ENCODE measurements around the gene CCL23. TPM values are rescaled to one million over a fixed set of nuclear protein-coding genes. Genes with fewer than 3 reads are reported as not detected.
"Not testable (repeated sequence)": the region's sequence is repeated elsewhere in the genome, so short reads cannot be mapped to it uniquely, and the experiment has no call there.

Gene CCL23
- polyA plus RNA-seq (ENCODE audit: insufficient read length in 3 of 3): under 1 TPM in 1 of 3 donors, not detected in 2; 0.56 TPM
- long read RNA-seq, donor 1: 0 reads
- long read RNA-seq, donor 2: 0 reads
- long read RNA-seq, donor 3: 0 reads
- long read RNA-seq, donor 4: 0 reads
- long read RNA-seq, donor 5: 0 reads
- long read RNA-seq, donor 6: 0 reads
- long read RNA-seq, donor 7: 0 reads
- long read RNA-seq, donor 8: 0 reads
- long read RNA-seq, donor 9: 0 reads
- long read RNA-seq, donor 10: 0 reads
- long read RNA-seq, donor 11: 0 reads
- long read RNA-seq, donor 12: 0 reads
- long read RNA-seq, donor 13: 0 reads
- long read RNA-seq, donor 14: 0 reads
- long read RNA-seq, donor 15: 0 reads
- long read RNA-seq, donor 16: 0 reads

GRCh38 chr17:36017799-36018198, at the start of gene CCL23:
CCL23 (minus strand) TSS chr17:36017972; CDS start chr17:36017897, 75 bp downstream.
- no peak for DNase-seq

- DNase-seq: no peak
These were observed 48.7 kb upstream of the CCL23 start for GRCh38 chr17:36066365-36066985.

GRCh38 chr17:36063786-36064541, 46.2 kb upstream of the CCL23 start, which contains the start of gene CCL18:
CCL18 (plus strand) TSS chr17:36064272; CDS start chr17:36064343, 71 bp downstream.
- DNase-seq: no peak

GRCh38 chr17:36060816-36061215, 43.0 kb upstream of the CCL23 start:
- DNase-seq: no peak

- no peak for DNase-seq
These were observed 41.6 kb upstream of the CCL23 start for GRCh38 chr17:36059406-36059805.

- DNase-seq: no peak
These were observed 40.1 kb upstream of the CCL23 start for GRCh38 chr17:36057911-36058310.

- DNase-seq: no peak
These were observed 38.2 kb upstream of the CCL23 start for GRCh38 chr17:36055921-36056520.

GRCh38 chr17:36055171-36055570, 37.4 kb upstream of the CCL23 start:
- DNase-seq: no peak

- no peak for DNase-seq
These were observed 31.9 kb upstream of the CCL23 start for GRCh38 chr17:36049643-36050042.

- DNase-seq: no peak
These were observed 30.3 kb upstream of the CCL23 start for GRCh38 chr17:36048066-36048465.

- DNase-seq: no peak
These were observed 18.5 kb upstream of the CCL23 start for GRCh38 chr17:36036235-36036634.

- DNase-seq: no peak
These were observed 16.4 kb upstream of the CCL23 start for GRCh38 chr17:36034127-36034526.

- no peak for DNase-seq
These were observed 13.2 kb upstream of the CCL23 start for GRCh38 chr17:36030956-36031355.

- DNase-seq: no peak
These were observed 10.0 kb upstream of the CCL23 start for GRCh38 chr17:36027761-36028160.

- DNase-seq: no peak
These were observed 6.5 kb upstream of the CCL23 start for GRCh38 chr17:36024106-36024869.

GRCh38 chr17:36019423-36019822, 1.7 kb upstream of the CCL23 start:
- no peak for DNase-seq

- no peak for DNase-seq
These were observed 1.2 kb downstream of the CCL23 start for GRCh38 chr17:36016555-36016954.

GRCh38 chr17:36015895-36016294, 1.9 kb downstream of the CCL23 start:
- not testable (repeated sequence) for DNase-seq

- no peak for DNase-seq
These were observed 2.8 kb downstream of the CCL23 start for GRCh38 chr17:36014946-36015345.

- no peak for DNase-seq
These were observed 6.6 kb downstream of the CCL23 start for GRCh38 chr17:36011201-36011600.

GRCh38 chr17:36008998-36009665, 8.6 kb downstream of the CCL23 start:
- DNase-seq: no peak
